HCT116 (cell line): ENCODE measurements around the gene CDKL1. TPM values are rescaled to one million over a fixed set of nuclear protein-coding genes. Genes with fewer than 3 reads are reported as not detected.

Experiments used
- ATAC-seq: fragments of 200-7000 bp; cut with Tn5 transposase; 2 replicates; pipeline ENCODE4 v1.9.1; 2020; ENCODE audit warnings: mild to moderate bottlenecking, moderate library complexity
- BruUV-seq: library from RNA; stranded (reverse); fragments of 400-500 nt; replicated peaks from 2 replicates; lab custom pipeline; 2021; lab: Mats Ljungman, UMichigan
- CTCF ChIA-PET: fragments of 300-600 bp; sonication (Branson Sonifier 250); formaldehyde crosslinking; loops from one replicate; lab custom pipeline; 2021; ENCODE audit warnings: antibody characterized with exemption; lab: Charles Lee
- POLR2A ChIA-PET: fragments of 300-600, 350-600 bp; sonication (Branson Sonifier 250); formaldehyde crosslinking; loops from one replicate; lab custom pipeline; 2021; ENCODE audit warnings: antibody characterized with exemption; lab: Charles Lee
- RAD21 ChIA-PET, 2 experiments: fragments of 300-600 bp; sonication (Branson Sonifier 250); formaldehyde crosslinking; loops; one replicate each; lab custom pipeline; 2023; ENCODE audit warnings: low total read pairs in 2 of 2; ENCODE audit not compliant: uncharacterized antibody in 2 of 2, unreplicated experiment in 2 of 2, low non-redundant PET in 1 of 2; lab: Charles Lee
- DNase-seq: peaks from one replicate; pipeline ENCODE4 v3.0.0-alpha.2; 2010; ENCODE audit warnings: low read depth, low spot score
- H2AFZ ChIP-seq: fragments of 200-600 bp; shearing (Covaris generic), sonication (generic); 2 replicates; pipeline ENCODE4 v1.6.1; 2017; ENCODE audit warnings: low read depth, mixed run types, mixed read lengths, antibody characterized with exemption, low read length; ENCODE audit not compliant: poor library complexity, severe bottlenecking
- H3K27ac ChIP-seq: 2 replicates; pipeline ENCODE4 v1.5.1; 2012; ENCODE audit warnings: low read depth, low read length
- H3K27me3 ChIP-seq: fragments of 200-600 bp; sonication (generic); 2 replicates; pipeline ENCODE4 v1.6.1; 2016; ENCODE audit warnings: mixed run types, low read length, mixed read lengths; ENCODE audit not compliant: insufficient read depth
- H3K36me3 ChIP-seq, 2 experiments: fragments of 200-500 bp in 1 of 2; fragments of 200-600 bp in 1 of 2; sonication (Bioruptor generic) in 1 of 2; sonication (generic) in 1 of 2; 2 replicates each; pipeline versions ENCODE4 v1.5.1 to v1.6.1; 2014 to 2016; ENCODE audit warnings: low read length in 2 of 2, inconsistent platforms in 1 of 2, mixed read lengths in 1 of 2, mixed run types in 1 of 2; ENCODE audit not compliant: insufficient read depth in 2 of 2, control insufficient read depth in 1 of 2
- H3K4me1 ChIP-seq, 2 experiments: fragments of 200-600 bp in 1 of 2; sonication (generic) in 1 of 2; 2 replicates each; pipeline versions ENCODE4 v1.5.1 to v1.6.1; 2012 to 2017; ENCODE audit warnings: low read length in 2 of 2, inconsistent platforms in 1 of 2, mild to moderate bottlenecking in 1 of 2, mixed read lengths in 1 of 2, mixed run types in 1 of 2, moderate library complexity in 1 of 2; ENCODE audit not compliant: insufficient read depth in 2 of 2, control insufficient read depth in 1 of 2
- H3K4me2 ChIP-seq: fragments of 200-600 bp; sonication (generic); 2 replicates; pipeline ENCODE4 v1.6.1; 2017; ENCODE audit warnings: mixed run types, low read length, mixed read lengths
- H3K4me3 ChIP-seq, 2 experiments: fragments of 200-600 bp in 1 of 2; sonication (generic) in 1 of 2; replicated peaks in 1 of 2; 2 replicates each; pipeline ENCODE4 v1.5.1; 2011 to 2016; ENCODE audit warnings: low read length in 2 of 2, control low read depth in 1 of 2, low read depth in 1 of 2, mild to moderate bottlenecking in 1 of 2, mixed read lengths in 1 of 2, mixed run types in 1 of 2
- H3K79me2 ChIP-seq: fragments of 200-600 bp; sonication (generic); 2 replicates; pipeline ENCODE4 v1.6.1; 2017; ENCODE audit warnings: mild to moderate bottlenecking, mixed run types, low read length, moderate library complexity, mixed read lengths; ENCODE audit not compliant: insufficient read depth
- H3K9ac ChIP-seq: fragments of 200-600 bp; sonication (generic); 2 replicates; pipeline ENCODE4 v1.6.1; 2016; ENCODE audit warnings: low read length, mixed read lengths
- H3K9me2 ChIP-seq: fragments of 200-600 bp; sonication (generic), shearing (Covaris generic); 2 replicates; pipeline ENCODE4 v1.6.1; 2017; ENCODE audit warnings: mixed run types, mild to moderate bottlenecking, moderate library complexity; ENCODE audit not compliant: insufficient read depth
- H3K9me3 ChIP-seq, 2 experiments: fragments of 200-500 bp in 1 of 2; fragments of 200-600 bp in 1 of 2; sonication (Bioruptor generic) in 1 of 2; sonication (generic) in 1 of 2; 2 replicates each; pipeline ENCODE4 v1.6.1; 2014 to 2017; ENCODE audit warnings: low read length in 2 of 2, mixed read lengths in 2 of 2, inconsistent platforms in 1 of 2, low read depth in 1 of 2, mild to moderate bottlenecking in 1 of 2, mixed run types in 1 of 2, moderate library complexity in 1 of 2; ENCODE audit not compliant: control insufficient read depth in 1 of 2, insufficient read depth in 1 of 2
- H4K20me1 ChIP-seq: fragments of 200-600 bp; sonication (generic), shearing (Covaris generic); 2 replicates; pipeline ENCODE4 v1.6.1; 2017; ENCODE audit warnings: mixed run types, mild to moderate bottlenecking, moderate library complexity; ENCODE audit not compliant: insufficient read depth
- ATF3 ChIP-seq: IDR thresholded peaks from 2 replicates; pipeline ENCODE4 v1.6.1; 2012
- CBX3 ChIP-seq: IDR thresholded peaks from 2 replicates; pipeline ENCODE4 v1.6.1; 2012; ENCODE audit warnings: low read depth
- CEBPB ChIP-seq: IDR thresholded peaks from 2 replicates; pipeline ENCODE4 v1.6.1; 2012; ENCODE audit warnings: low read depth
- EGR1 ChIP-seq: IDR thresholded peaks from 2 replicates; pipeline ENCODE4 v1.6.1; 2012; ENCODE audit warnings: low read depth
- FOSL1 ChIP-seq: IDR thresholded peaks from 2 replicates; pipeline ENCODE4 v1.6.1; 2012; ENCODE audit warnings: low read depth
- SIN3A ChIP-seq: IDR thresholded peaks from 2 replicates; pipeline ENCODE4 v1.6.1; 2012; ENCODE audit warnings: low read depth
- SRF ChIP-seq: IDR thresholded peaks from 2 replicates; pipeline ENCODE4 v1.6.1; 2012; ENCODE audit warnings: low read depth
- ZBTB33 ChIP-seq: IDR thresholded peaks from 2 replicates; pipeline ENCODE4 v1.6.1; 2011; ENCODE audit warnings: mild to moderate bottlenecking, low read length, moderate library complexity; ENCODE audit not compliant: insufficient replicate concordance; ENCODE audit errors: extremely low read depth
- ZFX ChIP-seq: fragments of 450-650 bp; IDR thresholded peaks from 2 replicates; pipeline ENCODE4 v1.6.1; 2017
- intact Hi-C: fragments of 100-400 bp; cut with micrococcal nuclease; formaldehyde crosslinking; loops from 2 replicates; pipeline ENCODE4 v1.10.0; 2022
- total RNA-seq: library from RNA; stranded (reverse); gene quantifications from one replicate; pipeline ENCODE4 v1.2.1, GENCODE V29; 2021; ENCODE audit not compliant: unreplicated experiment

Gene CDKL1
- total RNA-seq, 1 experiment from 2014 or later: 7.1 TPM

GRCh38 chr14:50319721-50320120, 77.0 kb downstream of the CDKL1 start:
- no peaks in the 10 kb centered on the region for H3K9me2 ChIP-seq
- ATAC-seq: no peak
- no peak for TF ChIP-seq CEBPB
- TF ChIP-seq ZBTB33: no peak
- TF ChIP-seq CBX3: no peak
- no peak for TF ChIP-seq SRF
- no peak for TF ChIP-seq EGR1
- no peak for TF ChIP-seq ZFX
- TF ChIP-seq ATF3: no peak
- TF ChIP-seq SIN3A: no peak
- TF ChIP-seq FOSL1: no peak
- TF ChIP-seq, all 23 proteins: peak for 0
- H3K79me2 ChIP-seq: 0 out of 2 replicates have a peak, but pooled peaks cover 3% of the 10 kb centered on the region
- no peaks in the 10 kb centered on the region for H4K20me1 ChIP-seq
- no peak for DNase-seq
- peaks cover 5 to 10% of the 10 kb centered on the region in 2 experiments for H3K4me1 ChIP-seq
- H2AFZ ChIP-seq: no peak overlapping the region
- RAD21 ChIA-PET: no interaction called here
- H3K36me3 ChIP-seq: peaks cover 3 to 4% of the 10 kb centered on the region in 2 experiments; a peak in 1 of 4 replicates
- POLR2A ChIA-PET: no interaction called here
- CTCF ChIA-PET: interaction anchor here (1.2 to 2.4 kb wide), 6 partner anchors 8 to 458 kb away, joined by 3 to 18 read pairs (median 8); partner anchors contain the start of genes DMAC2L and L2HGDH
- no peaks in the 10 kb centered on the region for H3K27me3 ChIP-seq
- H3K4me2 ChIP-seq: no peak overlapping the region
- intact Hi-C loops: loop anchor here (5.0 to 10.0 kb wide), 2 partner anchors 78 to 455 kb away; partner anchors contain the start of gene CDKL1
- H3K9me3 ChIP-seq: no peaks in the 10 kb centered on the region
- H3K27ac ChIP-seq: no peak overlapping the region
- BruUV-seq: no TSS peak
- no peak overlapping the region for H3K9ac ChIP-seq
- no peak overlapping the region for H3K4me3 ChIP-seq
